ENCODE measurements around the gene CDH5.

The CDH5 gene

GRCh38 chr16:66419527-66419926, 53.0 kb downstream of the CDH5 start:
- DNase-seq = no peak

DNA sequence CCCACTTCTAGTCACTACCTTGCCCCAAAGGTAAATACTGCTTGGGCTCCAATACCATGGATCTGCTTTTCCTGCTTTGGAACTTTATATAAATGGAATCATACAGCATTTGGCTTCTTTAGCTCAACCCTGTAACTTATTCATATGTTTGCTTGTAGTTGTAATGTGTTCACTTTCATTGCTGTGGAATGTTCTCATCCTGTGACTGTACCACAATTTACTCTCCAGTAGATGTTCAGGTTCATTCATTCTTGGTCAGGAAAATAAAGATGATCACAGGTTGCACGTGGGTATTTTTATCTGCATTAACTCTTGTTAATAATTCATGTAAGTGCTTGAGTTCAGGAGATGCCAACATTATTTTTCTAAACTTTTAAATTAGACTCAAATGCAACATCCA, 53.9 kb downstream of the CDH5 start:
- DNase-seq = no peak

GRCh38 chr16:66421891-66422290, 55.4 kb downstream of the CDH5 start:
- DNase-seq = no peak

GRCh38 chr16:66422366-66422765, 55.9 kb downstream of the CDH5 start:
- DNase-seq = no peak

GRCh38 chr16:66423177-66423576, 56.7 kb downstream of the CDH5 start:
- DNase-seq = no peak

DNA sequence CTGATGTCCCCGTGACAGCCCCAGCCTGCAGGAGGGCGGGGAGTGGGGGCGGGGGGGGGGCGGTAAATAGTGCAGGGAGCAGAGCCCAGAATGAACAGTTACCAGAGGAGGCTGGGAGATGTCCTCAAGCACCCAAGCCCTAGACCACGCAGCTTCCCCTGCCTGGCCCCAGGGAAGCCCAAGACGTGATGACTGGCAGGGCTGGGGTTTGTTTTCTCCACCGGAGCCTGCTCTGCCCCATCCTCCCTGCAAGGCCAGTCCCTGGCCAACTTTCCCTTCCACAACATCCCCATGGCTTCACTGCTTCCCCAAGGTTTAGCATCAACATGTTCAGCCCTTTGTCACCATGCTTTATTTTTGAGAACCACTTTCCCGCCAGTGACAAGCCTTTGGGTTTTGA, 59.2 kb downstream of the CDH5 start:
- no peak for DNase-seq

GRCh38 chr16:66426112-66427035, 59.9 kb downstream of the CDH5 start:
- no peak for DNase-seq

- DNase-seq = no peak
Measured at GRCh38 chr16:66427036-66427860, 60.8 kb downstream of the CDH5 start, which contains the start of gene BEAN1. TSS of gene BEAN1 (plus strand) at chr16:66427295. CDS start at chr16:66437677, 10,382 bp downstream.

- no peak for DNase-seq
Measured at GRCh38 chr16:66427871-66428681, 61.6 kb downstream of the CDH5 start.

DNA sequence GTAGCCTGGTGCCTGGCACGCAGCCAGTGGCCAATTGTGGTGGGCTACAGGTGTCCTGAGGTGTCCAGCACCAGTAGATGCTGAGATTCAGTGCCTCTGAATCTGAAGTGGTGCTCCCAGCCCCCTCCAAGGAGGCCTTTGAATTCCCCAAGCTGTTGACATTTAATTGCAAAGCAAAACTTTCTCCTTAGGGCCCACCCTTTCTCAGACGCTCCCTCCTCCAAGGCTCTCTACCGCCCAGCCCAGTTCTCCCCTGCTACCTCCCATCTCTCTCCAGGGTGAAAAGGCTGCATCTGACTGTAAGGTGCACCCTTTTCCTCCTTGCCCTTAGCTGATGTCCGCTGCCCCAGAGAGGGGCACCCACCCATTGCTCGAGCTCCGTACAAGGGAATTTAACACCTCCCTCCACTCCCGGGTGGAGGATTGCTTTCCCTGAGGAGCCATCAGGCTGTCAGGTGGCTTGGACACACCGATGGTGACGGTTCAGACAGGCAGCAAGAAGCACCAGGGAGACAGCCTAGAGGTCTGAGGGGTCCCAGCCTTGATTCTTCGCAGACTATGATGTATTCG, 62.3 kb downstream of the CDH5 start:
- DNase-seq = no peak

DNA sequence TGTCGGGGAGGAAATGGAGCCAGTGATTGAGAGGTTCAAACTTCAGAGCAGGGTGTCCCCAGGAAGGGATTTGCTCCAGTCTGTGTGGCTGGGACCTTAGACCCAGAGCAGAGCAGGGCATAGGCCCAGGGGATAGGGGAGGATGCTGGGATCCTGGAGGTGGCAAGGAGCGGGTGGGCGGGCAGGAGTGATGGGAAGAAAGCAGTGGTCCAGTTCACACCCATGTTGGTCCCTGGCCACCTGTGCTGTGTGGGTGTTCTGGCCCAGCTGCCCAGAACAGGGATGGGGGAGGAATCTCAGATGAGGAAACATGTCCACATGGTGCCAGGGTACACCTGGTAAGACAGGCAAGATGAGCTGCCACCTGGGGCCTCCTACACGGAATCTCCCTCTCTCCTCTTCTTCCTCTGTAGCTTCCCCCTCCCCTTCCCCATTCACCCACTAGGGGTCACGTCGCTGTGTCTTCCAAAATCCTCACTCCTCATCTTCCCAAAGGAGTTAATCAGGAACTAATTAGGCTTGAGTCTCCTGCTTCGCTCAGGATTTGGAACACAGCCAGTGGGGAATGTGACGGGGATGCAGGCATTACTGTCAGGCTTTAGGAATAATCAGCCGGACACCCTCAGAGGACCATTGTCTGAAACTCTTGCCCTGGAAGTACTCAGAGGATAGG, 62.9 kb downstream of the CDH5 start:
- DNase-seq = no peak

- DNase-seq = no peak
Measured at GRCh38 chr16:66430214-66430613, 63.7 kb downstream of the CDH5 start.

- no peak for DNase-seq
Measured at GRCh38 chr16:66431760-66432159, 65.3 kb downstream of the CDH5 start.

DNA sequence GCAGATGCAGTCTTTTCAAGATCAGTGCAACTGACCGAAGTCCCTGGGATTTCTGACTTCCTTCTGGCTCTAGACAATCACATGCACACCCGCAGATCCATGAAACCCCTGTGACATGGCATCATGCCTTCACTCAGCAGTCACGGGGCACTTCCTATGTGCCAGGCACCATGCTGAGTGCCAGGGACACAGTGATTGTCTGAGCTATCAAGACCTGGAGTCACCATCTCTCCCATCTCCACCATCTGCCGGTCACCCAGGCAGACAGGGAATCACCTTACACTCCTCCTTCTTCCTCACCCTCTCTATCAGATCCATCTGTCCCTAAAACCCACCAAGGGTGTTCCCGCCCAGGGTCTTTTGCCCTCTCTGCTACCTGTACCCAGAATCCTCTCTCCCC, 65.9 kb downstream of the CDH5 start:
- no peak for DNase-seq

DNA sequence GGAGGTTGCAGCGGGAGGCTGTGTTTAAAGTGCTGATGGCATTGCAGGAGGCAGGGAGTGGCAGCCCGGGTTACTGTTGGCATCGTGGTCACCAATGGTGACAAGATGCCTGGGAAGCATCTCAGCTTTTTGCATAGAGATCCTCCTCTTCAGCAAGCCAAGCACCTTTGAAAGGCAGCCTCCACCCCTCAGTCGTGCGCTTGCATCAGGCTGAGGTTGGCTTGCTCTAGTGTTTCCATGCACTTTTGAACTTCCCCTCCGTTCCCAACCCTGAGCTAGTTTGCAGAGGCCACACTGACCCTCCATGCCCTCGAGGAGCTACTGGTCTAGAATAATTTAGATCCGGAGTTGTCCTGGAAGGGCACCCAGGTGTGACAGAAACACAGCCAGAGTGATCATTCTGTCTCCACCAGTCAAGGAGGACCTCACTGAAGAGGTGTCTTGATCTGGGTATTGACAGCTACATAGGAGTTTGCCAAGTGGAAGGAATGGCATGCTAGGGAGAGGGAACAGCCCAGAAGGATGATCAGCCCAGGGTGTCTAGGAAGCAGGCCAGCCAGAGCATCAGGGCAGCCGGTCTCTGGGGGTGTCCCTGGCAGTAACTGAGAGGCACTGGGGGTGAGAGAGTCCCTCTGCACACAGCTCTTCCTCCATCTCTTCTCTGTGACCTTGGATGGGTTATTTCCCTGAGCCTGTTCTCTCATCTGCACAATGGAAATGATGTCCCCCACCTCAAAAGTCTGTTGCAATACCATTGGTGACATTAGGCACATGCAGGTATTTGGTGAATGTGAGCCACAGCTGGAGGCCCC, 68.3 kb downstream of the CDH5 start:
- DNase-seq = no peak

DNA sequence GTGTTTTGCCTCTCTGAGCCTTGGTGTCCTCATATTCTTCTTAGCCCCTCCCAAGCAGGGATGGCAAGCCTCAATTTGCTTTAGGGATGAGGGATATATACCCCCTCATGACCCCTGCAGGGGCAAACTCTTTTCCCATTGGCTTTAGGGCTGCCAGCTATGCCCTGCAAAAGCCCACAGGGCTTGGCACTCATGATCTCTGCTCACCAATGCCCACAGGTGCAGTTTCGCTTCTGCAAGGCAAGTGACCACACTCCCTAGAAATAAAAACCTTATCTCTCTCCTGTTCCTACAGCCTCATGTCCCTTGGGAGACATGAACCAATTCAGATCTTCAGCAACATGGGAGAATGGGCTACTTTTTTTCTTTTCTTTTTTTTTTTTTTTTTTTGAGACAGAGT, 69.4 kb downstream of the CDH5 start:
- no peak for DNase-seq

DNA sequence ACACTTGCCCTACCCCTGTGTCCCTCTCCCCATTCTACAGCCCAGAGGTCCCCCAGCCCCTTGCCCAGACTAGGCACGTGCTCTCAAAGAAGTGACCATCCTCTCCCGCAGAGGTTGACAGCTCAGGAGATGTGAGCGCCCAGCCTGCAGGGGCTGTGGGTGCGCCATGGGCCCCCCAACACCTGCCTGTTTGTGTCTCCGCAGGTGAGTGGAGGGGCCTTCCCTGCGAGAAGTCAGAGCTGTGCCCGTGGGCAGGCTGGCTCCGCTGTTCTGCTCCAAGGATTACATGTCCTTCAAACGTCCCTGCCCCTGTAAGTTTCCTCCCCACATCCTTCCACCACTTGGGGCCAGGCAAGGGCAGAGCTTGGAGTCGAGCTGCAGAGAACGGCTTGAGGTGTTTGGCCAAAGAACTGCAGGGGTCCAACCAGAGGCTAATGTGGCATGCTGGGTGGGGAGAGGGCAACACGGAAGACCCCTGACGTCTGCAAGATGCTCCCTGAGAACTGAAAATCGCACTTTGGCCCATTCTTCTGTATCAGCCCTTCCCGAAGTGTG, 71.0 kb downstream of the CDH5 start:
- no peak for DNase-seq

- DNase-seq = no peak
Measured at GRCh38 chr16:66438536-66438935, 72.0 kb downstream of the CDH5 start.

GRCh38 chr16:66439051-66439730, 72.7 kb downstream of the CDH5 start:
- no peak for DNase-seq

DNA sequence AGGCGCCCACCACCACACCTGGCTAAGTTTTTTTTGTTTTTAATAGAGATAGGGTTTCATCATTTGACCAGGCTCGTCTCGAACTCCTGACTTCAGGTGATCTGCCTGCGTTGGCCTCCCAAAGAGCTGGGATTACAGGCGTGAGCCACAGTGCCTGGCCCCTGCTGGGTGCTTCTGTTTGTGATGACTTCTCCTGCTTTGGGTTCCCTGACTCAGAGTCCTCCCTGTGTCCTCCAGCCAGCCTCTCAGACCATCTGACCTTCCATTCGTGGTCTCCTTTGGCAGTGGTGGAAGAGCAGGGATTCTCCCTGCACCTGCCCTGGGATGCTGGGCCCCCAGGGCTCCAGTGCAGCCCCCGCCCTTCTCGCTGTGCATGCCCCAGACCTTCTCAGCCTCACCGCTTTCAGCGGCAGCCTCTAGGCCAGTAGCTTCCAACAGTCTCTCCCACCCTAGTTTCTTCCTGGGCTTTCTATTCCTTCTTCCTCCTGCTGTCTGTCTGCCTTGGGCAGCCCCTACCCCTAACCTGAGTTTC, 73.8 kb downstream of the CDH5 start:
- no peak for DNase-seq
